ENCODE measurements around the gene ATG16L1.

DNA sequence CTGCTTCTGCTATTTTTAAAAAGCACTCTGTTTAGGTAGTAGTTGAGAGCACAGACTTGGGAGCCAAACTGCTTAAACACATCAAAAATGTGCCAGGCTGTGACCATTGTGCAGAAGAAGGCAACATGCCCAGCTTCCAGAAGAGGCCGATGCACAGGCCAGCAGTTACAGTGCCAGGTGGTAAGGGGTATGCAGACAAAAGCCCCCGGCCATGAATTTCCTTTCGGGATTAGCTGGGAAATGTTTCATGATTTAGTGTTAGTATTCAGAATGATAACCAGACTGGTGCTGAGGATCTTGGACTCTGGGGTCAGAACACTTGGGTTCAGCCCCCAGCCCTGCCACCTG is 40.0 kb upstream of the ATG16L1 start:
- TF ChIP-seq, protein P1, sequence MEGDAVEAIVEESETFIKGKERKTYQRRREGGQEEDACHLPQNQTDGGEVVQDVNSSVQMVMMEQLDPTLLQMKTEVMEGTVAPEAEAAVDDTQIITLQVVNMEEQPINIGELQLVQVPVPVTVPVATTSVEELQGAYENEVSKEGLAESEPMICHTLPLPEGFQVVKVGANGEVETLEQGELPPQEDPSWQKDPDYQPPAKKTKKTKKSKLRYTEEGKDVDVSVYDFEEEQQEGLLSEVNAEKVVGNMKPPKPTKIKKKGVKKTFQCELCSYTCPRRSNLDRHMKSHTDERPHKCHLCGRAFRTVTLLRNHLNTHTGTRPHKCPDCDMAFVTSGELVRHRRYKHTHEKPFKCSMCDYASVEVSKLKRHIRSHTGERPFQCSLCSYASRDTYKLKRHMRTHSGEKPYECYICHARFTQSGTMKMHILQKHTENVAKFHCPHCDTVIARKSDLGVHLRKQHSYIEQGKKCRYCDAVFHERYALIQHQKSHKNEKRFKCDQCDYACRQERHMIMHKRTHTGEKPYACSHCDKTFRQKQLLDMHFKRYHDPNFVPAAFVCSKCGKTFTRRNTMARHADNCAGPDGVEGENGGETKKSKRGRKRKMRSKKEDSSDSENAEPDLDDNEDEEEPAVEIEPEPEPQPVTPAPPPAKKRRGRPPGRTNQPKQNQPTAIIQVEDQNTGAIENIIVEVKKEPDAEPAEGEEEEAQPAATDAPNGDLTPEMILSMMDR (IDR thresholded peaks at IDR 0.05): no peak
- no peak for TF ChIP-seq POLR2A (IDR thresholded peaks at IDR 0.05)

Measured in esophagus squamous epithelium (tissue), 4 donors.